Omental fat pad (tissue), 4 donors: ENCODE results near the gene NALCN. TPM values are rescaled to one million over a fixed set of nuclear protein-coding genes. Genes with fewer than 3 reads are reported as not detected.

Experiments
- ATAC-seq: fragments of 150-250 bp; one replicate; pipeline ENCODE4 v1.9.1; 2016; ENCODE audit warnings: mild to moderate bottlenecking, moderate library complexity; ENCODE audit not compliant: low FRiP score
- DNase-seq: peaks from one replicate; pipeline ENCODE4 v3.0.0-alpha.2; 2019; ENCODE audit warnings: low spot score
- total RNA-seq, 4 donors: library from RNA; depleted of rRNA; stranded (reverse); fragments of >200 nt; gene quantifications; one replicate each; pipeline ENCODE4 v1.1.0, GENCODE V29; 2016
- TF ChIP-seq, protein P1 (sequence below), 3 donors: fragments of 450-650 bp; IDR thresholded peaks; one replicate each; pipeline ENCODE4 v1.5.1; 2016 to 2017; ENCODE audit warnings: antibody characterized with exemption in 3 of 3, mild to moderate bottlenecking in 3 of 3, moderate library complexity in 2 of 3

NALCN gene
- total RNA-seq, 4 donors from 2014 or later: 0.28 to 0.84 (median 0.38) TPM

DNA sequence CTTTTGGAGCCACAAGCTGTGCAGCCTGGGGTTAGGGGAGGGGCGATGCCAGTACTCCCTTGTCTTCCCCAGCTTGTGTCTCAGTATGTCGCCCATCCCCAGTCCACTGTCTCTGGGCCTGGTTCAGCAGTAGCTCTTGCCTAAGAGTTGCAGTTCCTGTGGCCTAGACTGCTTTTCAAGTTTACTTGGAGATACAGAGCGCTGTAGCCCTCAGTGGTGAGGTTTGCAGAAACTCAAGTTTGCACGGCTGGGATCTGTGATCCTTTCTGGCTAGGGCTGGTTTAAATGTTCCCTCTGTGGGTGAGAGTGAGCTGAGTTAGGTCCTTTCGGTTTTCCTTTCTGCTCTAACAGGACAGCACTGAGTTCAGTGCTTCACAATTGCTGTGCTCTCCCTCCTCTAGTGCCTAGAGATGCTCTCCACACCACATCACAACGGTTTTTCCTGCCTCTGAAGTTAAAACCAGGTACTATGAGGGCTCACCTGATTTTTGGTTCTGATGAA, 381.1 kb downstream of the NALCN start:
- ATAC-seq (no peak), DNase-seq (no peak)
- TF ChIP-seq, protein P1, sequence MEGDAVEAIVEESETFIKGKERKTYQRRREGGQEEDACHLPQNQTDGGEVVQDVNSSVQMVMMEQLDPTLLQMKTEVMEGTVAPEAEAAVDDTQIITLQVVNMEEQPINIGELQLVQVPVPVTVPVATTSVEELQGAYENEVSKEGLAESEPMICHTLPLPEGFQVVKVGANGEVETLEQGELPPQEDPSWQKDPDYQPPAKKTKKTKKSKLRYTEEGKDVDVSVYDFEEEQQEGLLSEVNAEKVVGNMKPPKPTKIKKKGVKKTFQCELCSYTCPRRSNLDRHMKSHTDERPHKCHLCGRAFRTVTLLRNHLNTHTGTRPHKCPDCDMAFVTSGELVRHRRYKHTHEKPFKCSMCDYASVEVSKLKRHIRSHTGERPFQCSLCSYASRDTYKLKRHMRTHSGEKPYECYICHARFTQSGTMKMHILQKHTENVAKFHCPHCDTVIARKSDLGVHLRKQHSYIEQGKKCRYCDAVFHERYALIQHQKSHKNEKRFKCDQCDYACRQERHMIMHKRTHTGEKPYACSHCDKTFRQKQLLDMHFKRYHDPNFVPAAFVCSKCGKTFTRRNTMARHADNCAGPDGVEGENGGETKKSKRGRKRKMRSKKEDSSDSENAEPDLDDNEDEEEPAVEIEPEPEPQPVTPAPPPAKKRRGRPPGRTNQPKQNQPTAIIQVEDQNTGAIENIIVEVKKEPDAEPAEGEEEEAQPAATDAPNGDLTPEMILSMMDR (IDR thresholded peaks at IDR 0.05): no peak

DNA sequence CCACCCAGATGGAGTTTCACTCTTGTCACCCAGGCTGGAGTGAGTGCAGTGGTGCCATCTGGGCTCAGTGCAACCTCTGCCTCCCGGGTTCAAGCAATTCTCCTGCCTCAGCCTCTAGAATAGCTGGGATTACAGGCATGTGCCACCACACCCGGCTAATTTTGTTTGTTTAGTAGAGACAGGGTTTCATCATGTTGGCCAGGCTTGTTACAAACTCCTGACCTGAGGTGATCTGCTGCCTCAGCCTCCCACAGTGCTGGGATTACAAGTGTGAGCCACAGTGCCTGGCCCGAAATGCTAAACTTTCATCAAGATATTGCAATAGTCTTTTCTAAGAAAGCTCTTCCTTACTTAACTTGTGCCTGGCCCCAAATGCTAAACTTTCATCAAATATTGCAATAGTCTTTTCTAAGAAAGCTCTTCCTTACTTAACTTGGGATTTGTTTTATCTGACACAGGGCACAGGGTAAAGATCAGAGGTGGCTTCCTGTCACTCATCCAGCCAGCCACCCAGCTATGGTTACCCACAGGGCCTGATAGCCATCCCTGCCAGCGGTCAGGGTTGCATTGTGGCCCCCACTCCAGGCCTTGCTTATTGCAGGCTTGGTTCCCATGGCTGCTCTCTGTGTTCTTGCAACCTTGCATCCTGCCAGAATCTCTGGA, 389.4 kb downstream of the NALCN start:
- no peak for ATAC-seq
- TF ChIP-seq, protein P1 (IDR thresholded peaks at IDR 0.05): no peak
- no peak for DNase-seq

DNA sequence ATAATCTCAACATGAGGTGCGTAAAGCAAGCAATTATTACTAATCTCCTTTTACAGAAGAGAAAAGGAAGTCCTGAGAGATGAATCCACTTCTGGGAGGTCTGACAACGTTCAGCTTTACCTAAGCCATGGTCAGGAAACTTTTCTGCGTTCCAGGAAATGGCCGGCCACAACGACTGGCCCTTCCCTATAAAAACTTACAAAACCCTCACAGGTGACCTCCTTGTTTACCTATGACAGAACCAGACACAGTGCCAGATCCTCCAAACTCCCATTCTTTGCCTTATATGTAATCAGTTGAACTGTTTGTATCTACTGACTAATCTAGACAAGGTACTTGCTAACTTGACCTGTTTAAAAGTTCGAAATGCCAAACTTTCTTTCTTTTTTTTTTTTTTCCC, 390.0 kb downstream of the NALCN start:
- ATAC-seq (no peak), DNase-seq (no peak)
- TF ChIP-seq, protein P1 (IDR thresholded peaks at IDR 0.05): no peak

DNA sequence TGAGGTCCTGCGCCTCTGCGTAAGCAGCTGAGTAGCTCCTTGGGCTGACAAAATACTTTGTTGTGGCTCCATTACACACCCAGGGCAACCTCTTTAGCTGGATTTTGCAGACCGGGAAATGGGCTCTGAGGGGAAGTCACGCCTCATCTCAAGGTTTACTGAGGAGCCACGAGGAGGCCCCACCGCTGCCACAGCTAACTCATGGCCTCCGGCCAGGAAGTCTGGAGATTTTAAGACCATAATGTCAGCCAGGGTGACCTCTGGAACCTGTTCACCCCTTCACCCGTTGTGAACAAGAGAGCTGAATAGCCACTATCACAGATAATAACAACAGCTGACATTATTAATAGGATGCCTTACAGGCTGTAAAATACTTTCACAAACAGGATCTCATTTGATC, 390.4 kb downstream of the NALCN start:
- TF ChIP-seq, protein P1 (IDR thresholded peaks at IDR 0.05): no peak
- DNase-seq (no peak), ATAC-seq (no peak)

DNA sequence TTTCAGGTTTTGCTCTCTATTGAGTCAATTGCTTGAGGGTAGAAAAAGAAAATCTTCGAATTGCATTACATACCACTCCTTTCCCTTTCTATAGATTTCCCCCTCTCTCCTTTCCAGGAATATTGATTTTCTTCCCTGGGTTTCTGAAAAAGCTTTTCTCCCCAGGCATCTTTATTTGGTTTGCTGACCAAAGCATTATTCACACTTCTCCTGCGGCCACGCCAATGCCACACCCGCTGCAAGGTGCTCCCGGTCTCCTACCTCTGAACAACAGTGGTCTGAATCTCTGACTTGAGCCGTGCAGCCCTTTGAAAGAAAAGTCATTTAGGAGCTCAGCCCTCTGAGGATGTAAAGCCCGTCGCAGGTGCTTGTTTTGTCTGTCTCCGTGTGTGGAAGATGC, 390.8 kb downstream of the NALCN start:
- TF ChIP-seq, protein P1 (IDR thresholded peaks at IDR 0.05): no peak
- DNase-seq (no peak), ATAC-seq (no peak)

DNA sequence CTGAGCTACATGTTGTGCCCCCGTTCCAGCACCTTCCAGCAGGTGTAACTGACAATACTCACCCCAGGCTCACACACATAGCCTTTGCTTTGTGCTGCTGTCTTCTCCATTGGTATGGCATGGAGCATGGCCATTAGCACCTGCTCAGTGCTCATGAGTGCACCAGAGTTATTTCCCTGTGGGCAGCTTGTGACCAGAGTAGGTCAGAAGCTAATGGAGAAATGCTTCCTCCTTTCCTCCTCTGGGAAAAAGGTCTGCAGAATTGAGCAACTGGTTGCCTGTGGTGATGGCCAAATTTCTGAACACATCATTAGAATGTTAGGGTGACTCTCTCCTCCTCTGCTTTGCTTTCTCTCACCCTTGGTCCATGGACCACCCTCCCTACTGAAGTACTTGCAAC, 397.2 kb downstream of the NALCN start:
- ATAC-seq (no peak), DNase-seq (no peak)
- TF ChIP-seq, protein P1 (IDR thresholded peaks at IDR 0.05): no peak

DNA sequence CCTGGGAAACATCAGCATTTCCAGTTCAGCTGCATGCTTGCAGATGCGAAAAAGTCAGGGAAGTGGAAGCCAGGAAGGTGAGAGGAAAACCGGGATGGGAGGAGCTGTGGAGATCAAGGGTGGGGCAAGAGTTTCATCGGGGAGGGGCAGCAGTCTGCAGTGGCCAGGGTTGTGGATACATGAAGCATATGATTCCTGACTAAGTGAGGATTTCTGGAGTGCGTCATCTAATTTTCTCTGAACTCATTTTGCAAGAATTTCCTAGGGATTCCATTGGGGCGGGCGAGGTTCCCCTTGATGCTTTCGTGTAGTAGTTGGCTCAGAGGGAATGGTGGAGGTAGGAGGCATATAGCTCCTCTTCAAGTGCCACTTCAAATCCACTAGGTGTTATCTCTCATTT, 397.6 kb downstream of the NALCN start:
- TF ChIP-seq, protein P1 (IDR thresholded peaks at IDR 0.05): no peak
- DNase-seq: no peak
- ATAC-seq: no peak
